ENCODE results near the gene FARP2. TPM values are rescaled to one million over a fixed set of nuclear protein-coding genes. Genes with fewer than 3 reads are reported as not detected.

FARP2 gene
- total and polyA plus RNA-seq, 10 of the 15 experiments (the other 5 are each of a cell fraction or from before 2014, with no cell fraction given): 5.5 to 67.5 (median 36.8) TPM

GRCh38 chr2:241390301-241391206 is 34.5 kb downstream of the FARP2 start (continued):
- no peak for TF ChIP-seq PBX3 (IDR thresholded peaks at IDR 0.05; ENCODE audit: insufficient replicate concordance, low read depth, low read length)
- peak; percentile 41; the same call in 1 of the 2 replicates for TF ChIP-seq BCL11A (IDR thresholded peaks at IDR 0.05; ENCODE audit: low read depth, low read length)
- TF ChIP-seq FOXM1 (IDR thresholded peaks at IDR 0.05; ENCODE audit: low read depth, low read length): no peak
- no peak for TF ChIP-seq KLF5 (IDR thresholded peaks at IDR 0.05; ENCODE audit: partially characterized antibody)
- TF ChIP-seq PKNOX1 (IDR thresholded peaks at IDR 0.05): peak; percentile 73; the same call in 1 of the 2 replicates
- peak; percentile 57 for TF ChIP-seq CREM (IDR thresholded peaks at IDR 0.05; ENCODE audit: low read depth)
- TF ChIP-seq ETV6 (conservative IDR thresholded peaks at IDR 0.05 in 1 of 2, IDR thresholded peaks at IDR 0.05 in 1 of 2; ENCODE audit: borderline replicate concordance in 1 of 2, low read depth in 1 of 2): peak in 1 of 2 experiments; percentile 44; a peak in 1 of 4 replicates
- TF ChIP-seq MXI1 (IDR thresholded peaks at IDR 0.05; ENCODE audit: low read depth, low read length): peak; percentile 49; the same call in 1 of the 2 replicates
- TF ChIP-seq SREBF1 (IDR thresholded peaks at IDR 0.05; ENCODE audit: low read length): no peak
- TF ChIP-seq NFIC (IDR thresholded peaks at IDR 0.05; ENCODE audit: low read depth, low read length): no peak
- peak; percentile 89 for TF ChIP-seq CUX1 (IDR thresholded peaks at IDR 0.05; ENCODE audit: insufficient replicate concordance, low read depth, low read length)
- TF ChIP-seq MTA2 (IDR thresholded peaks at IDR 0.05; ENCODE audit: low read depth): no peak
- no peak for TF ChIP-seq SMAD5 (IDR thresholded peaks at IDR 0.05; ENCODE audit: low read depth)
- TF ChIP-seq POLR2AphosphoS5 (IDR thresholded peaks at IDR 0.05; ENCODE audit: low read length): no peak
- TF ChIP-seq BACH1 (IDR thresholded peaks at IDR 0.05; ENCODE audit: borderline replicate concordance): no peak
- TF ChIP-seq EGR1 (IDR thresholded peaks at IDR 0.05; ENCODE audit: borderline replicate concordance in 1 of 2, low read depth in 2 of 2, low read length in 2 of 2): peak in 1 of 2 experiments; percentile 94; a peak in 2 of 3 replicates
- TF ChIP-seq RUNX3 (IDR thresholded peaks at IDR 0.05; ENCODE audit: low read length): peak; percentile 87
- no peak for TF ChIP-seq YBX1 (IDR thresholded peaks at IDR 0.05)
- no peak for TF ChIP-seq NR2C1 (IDR thresholded peaks at IDR 0.05)
- 0 out of 2 replicates have a peak, but pooled peaks have one; percentile 53 for TF ChIP-seq TCF12 (IDR thresholded peaks at IDR 0.05; ENCODE audit: low read depth, low read length)
- peak; percentile 55 for TF ChIP-seq YY1 (IDR thresholded peaks at IDR 0.05; ENCODE audit: low read depth, low read length)
- no peak for TF ChIP-seq MEF2A (IDR thresholded peaks at IDR 0.05; ENCODE audit: insufficient read depth, low read depth, low read length)

All from GM12878 (cell line).